ENCODE results near the gene ZNF687.

DNA sequence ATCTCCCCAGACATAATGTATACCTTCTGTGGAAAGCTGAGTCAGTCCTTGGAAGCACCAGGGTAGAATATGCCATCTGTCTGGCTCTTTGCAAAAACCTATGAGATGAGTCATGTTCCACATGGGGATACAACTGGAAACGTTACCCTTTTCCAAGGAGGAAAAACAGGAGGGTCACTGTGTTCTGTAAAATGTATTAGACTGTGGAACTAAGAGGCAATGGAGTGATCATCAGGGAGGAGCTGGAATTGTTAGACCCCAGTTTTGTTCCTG lies 43.7 kb upstream of the ZNF687 start:
- TF ChIP-seq, protein P1, sequence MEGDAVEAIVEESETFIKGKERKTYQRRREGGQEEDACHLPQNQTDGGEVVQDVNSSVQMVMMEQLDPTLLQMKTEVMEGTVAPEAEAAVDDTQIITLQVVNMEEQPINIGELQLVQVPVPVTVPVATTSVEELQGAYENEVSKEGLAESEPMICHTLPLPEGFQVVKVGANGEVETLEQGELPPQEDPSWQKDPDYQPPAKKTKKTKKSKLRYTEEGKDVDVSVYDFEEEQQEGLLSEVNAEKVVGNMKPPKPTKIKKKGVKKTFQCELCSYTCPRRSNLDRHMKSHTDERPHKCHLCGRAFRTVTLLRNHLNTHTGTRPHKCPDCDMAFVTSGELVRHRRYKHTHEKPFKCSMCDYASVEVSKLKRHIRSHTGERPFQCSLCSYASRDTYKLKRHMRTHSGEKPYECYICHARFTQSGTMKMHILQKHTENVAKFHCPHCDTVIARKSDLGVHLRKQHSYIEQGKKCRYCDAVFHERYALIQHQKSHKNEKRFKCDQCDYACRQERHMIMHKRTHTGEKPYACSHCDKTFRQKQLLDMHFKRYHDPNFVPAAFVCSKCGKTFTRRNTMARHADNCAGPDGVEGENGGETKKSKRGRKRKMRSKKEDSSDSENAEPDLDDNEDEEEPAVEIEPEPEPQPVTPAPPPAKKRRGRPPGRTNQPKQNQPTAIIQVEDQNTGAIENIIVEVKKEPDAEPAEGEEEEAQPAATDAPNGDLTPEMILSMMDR (IDR thresholded peaks at IDR 0.05), result no peak
- TF ChIP-seq POLR2A (IDR thresholded peaks at IDR 0.05), result no peak
